WERI-Rb-1 (cell line): ENCODE data around the gene CCDC51.

Experiments
- DNase-seq: peaks from one replicate; pipeline ENCODE4 v3.0.0-alpha.2; 2020
- H3K27ac ChIP-seq: fragments of 250-450 bp; sonication (Bioruptor Pico); 2 replicates; pipeline ENCODE4 v1.5.1; 2020; ENCODE audit warnings: mild to moderate bottlenecking, moderate library complexity
- H3K27me3 ChIP-seq: fragments of 250-450 bp; sonication (Bioruptor Pico); 2 replicates; pipeline ENCODE4 v1.5.1; 2021; ENCODE audit warnings: mild to moderate bottlenecking, low read depth, moderate library complexity; ENCODE audit not compliant: insufficient read depth, severe bottlenecking
- H3K36me3 ChIP-seq: fragments of 250-450 bp; sonication (Bioruptor Pico); 2 replicates; pipeline ENCODE4 v1.5.1; 2020; ENCODE audit warnings: mild to moderate bottlenecking, moderate library complexity
- H3K4me3 ChIP-seq: 2 replicates; pipeline ENCODE4 v1.5.1; 2011; ENCODE audit warnings: low read depth, mild to moderate bottlenecking, control low read depth, low read length
- H3K9me3 ChIP-seq: fragments of 250-450 bp; sonication (Bioruptor Pico); 2 replicates; pipeline ENCODE4 v1.5.1; 2021; ENCODE audit warnings: mild to moderate bottlenecking, moderate library complexity; ENCODE audit not compliant: severe bottlenecking
- CTCF ChIP-seq: IDR thresholded peaks from 2 replicates; pipeline ENCODE4 v1.5.1; 2011; ENCODE audit warnings: low read depth, mild to moderate bottlenecking, control low read depth, inconsistent platforms, low read length

Gene CCDC51

GRCh38 chr3:48430708-48431101 lies 9.2 kb downstream of the CCDC51 start:
- Histone ChIP-seq H3K27ac (peak overlapping the region; percentile 93), H3K36me3 (peaks cover 24% of the 10 kb centered on the region), H3K9me3 (no peaks in the 10 kb centered on the region), H3K4me3 (no peak overlapping the region), H3K27me3 (no peaks in the 10 kb centered on the region)
- TF ChIP-seq CTCF, result no peak
- DNase-seq, result no peak

- Histone ChIP-seq H3K27me3 (no peaks in the 10 kb centered on the region), H3K9me3 (no peaks in the 10 kb centered on the region), H3K27ac (peak within 1 kb of the TSS; percentile 93), H3K36me3 (peaks cover 27% of the 10 kb centered on the region), H3K4me3 (peak within 1 kb of the TSS; percentile 51)
- DNase-seq, result peak; percentile 87
- TF ChIP-seq CTCF, result no peak
These were observed 9.8 kb downstream of the CCDC51 start, which contains the start of gene PLXNB1 for GRCh38 chr3:48429960-48430707. PLXNB1 (minus strand) TSS chr3:48430086; CDS start chr3:48424611, 5,475 bp downstream.

GRCh38 chr3:48429317-48429959 lies 10.5 kb downstream of the CCDC51 start:
- no peak for TF ChIP-seq CTCF
- H3K36me3 ChIP-seq, result peaks cover 32% of the 10 kb centered on the region
- peak; percentile 80 for DNase-seq
- H3K27me3 ChIP-seq, result no peaks in the 10 kb centered on the region
- H3K27ac ChIP-seq, result peak overlapping the region; percentile 93
- no peaks in the 10 kb centered on the region for H3K9me3 ChIP-seq
- H3K4me3 ChIP-seq, result peak overlapping the region; percentile 51

GRCh38 chr3:48428572-48429316 lies 11.2 kb downstream of the CCDC51 start:
- Histone ChIP-seq H3K27ac (peak overlapping the region; percentile 93), H3K9me3 (no peaks in the 10 kb centered on the region), H3K4me3 (peak overlapping the region; percentile 51), H3K36me3 (peaks cover 37% of the 10 kb centered on the region), H3K27me3 (no peaks in the 10 kb centered on the region)
- TF ChIP-seq CTCF, result no peak
- DNase-seq, result peak; percentile 42

- TF ChIP-seq CTCF, result no peak
- H3K27me3 ChIP-seq, result no peaks in the 10 kb centered on the region
- H3K27ac ChIP-seq, result peak overlapping the region; percentile 93
- peaks cover 37% of the 10 kb centered on the region for H3K36me3 ChIP-seq
- H3K4me3 ChIP-seq, result peak overlapping the region; percentile 51
- H3K9me3 ChIP-seq, result no peaks in the 10 kb centered on the region
- DNase-seq, result no peak
These were observed 11.8 kb downstream of the CCDC51 start for GRCh38 chr3:48428088-48428571.
